Stimulated activated CD8-positive, alpha-beta memory T cell treated with anti-CD3 and anti-CD28 coated beads, Interleukin-4, amount 100 ng/mL, for 4 hours (primary cell): ENCODE measurements around the gene MRPL16.
"Not testable (repeated sequence)": the region's sequence is repeated elsewhere in the genome, so short reads cannot be mapped to it uniquely, and the experiment has no call there.

ENCODE experiments used
- DNase-seq, 2 donors: peaks; one replicate each; pipeline ENCODE4 v3.0.0-alpha.2; 2020; ENCODE audit warnings: low read depth in 2 of 2, low spot score in 1 of 2

The MRPL16 gene

DNA sequence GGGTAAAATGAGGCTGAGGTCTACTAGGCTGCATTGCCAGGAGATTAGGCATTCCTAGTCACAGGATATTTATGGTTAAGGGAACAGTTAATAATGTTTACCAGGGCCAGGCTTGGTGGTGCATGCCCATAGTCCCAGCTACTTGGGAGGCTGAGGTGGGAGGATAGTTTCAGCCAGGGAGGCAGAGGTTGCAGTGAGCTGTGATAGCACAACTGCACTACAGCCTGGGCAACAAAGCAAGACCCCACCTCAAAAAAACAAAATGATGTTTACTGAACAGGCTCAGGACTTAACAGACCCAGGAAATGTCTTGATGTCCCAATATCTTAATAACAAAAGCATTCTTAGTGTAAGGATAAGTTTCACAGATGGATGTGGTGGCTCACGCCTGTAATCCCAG lies 2.8 kb upstream of the MRPL16 start:
- DNase-seq, result no peak

DNA sequence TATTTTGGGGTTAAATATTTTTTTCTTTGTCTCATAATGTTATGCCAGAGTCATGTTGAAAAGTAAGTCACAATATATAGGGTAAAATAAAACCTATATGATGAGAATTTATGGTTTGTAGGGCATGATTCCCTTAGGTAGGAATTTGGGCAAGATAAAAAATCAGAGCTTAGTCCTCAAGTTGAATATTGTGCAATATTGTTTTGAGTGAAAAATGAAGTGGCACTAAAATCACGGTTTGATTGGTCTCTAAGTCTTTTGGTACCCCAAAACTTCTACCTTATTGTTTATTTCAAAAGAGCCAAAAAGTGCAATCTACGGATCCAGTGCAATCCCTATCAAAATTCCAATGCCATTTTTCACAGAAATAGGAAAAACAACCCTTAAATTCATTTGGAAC lies 1.6 kb upstream of the MRPL16 start:
- DNase-seq, result no peak

GRCh38 chr11:59810911-59811259 lies 307 bp upstream of the MRPL16 start:
- no peak for DNase-seq

DNA sequence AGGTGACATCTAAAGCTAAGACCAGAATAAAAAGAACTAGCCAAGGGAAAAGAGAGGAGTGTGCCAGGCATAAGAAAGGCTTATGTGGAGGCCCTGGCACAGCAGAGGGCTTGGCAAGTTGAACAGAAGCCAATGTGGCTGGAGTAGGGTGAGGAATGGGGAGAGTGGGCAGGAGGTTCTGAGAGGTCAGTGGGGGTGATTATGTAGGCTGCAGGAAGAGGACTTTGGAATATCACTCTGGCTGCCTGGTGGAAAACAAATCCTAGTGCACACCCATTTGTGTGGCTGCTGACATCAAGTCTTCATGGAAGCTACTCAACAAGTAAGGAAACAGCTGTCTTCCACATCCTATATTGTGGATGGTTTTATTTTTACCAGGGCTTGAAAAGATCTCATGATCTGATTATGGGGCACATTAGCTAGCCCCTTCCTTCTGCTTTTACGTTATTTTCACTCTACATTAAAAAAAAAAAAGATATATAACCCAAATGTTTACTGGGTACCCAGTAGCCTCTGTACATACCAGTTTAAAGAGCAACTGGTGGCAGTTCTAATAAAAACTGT lies 3.4 kb downstream of the MRPL16 start:
- no peak for DNase-seq

DNA sequence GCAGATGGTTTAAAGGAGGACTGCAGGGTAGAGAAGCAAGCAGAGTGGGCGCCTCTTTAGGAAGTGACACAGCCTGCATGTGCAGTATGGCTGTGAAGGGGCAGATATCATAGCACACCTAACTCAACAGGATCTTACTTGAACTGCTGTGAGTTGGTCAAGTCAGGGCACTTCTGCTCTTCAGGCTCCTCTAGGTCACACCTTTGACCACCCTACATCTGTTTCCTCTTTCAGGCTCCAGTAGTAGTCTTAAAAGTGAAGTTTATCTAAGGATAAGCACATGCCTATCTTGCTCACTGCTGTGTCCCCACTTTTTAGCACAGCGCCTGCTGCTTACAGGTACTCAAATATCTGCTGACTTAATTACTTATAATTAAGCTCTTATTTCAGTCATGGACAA lies 6.5 kb downstream of the MRPL16 start:
- DNase-seq, result no peak

- no peak for DNase-seq
These were observed 7.9 kb downstream of the MRPL16 start for GRCh38 chr11:59802639-59803176.

DNA sequence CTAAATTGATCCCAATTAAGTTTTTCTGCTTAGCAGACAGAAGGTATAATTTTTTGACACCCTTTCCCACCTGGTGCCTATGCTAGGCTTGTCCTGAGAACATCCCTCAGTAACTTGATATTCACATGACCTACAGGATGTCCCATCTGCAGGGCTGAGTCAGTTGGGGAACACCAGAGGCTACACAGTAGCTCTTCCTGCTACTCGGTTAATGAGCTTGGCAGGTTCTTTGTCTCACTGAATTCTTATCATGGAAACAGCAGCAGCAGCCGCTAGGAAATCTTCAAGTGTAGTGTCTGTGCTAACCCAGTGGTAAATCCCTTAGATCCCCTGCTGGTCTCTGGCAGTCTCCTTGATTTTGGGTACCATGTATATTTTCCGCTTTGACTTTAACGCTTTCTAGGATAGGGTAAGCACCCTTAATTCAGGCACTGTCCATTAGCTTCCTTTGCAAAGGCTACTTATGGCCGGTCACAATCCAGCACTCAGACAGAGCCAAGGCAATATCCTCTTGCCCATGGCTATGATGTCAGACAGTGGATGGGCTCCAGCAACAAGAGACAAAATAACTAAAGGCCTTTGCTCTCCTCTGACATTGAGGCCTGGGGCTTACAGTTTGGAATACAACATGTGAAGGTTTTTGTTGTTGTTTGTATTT lies 8.5 kb downstream of the MRPL16 start:
- no peak for DNase-seq

GRCh38 chr11:59801160-59801706 lies 9.3 kb downstream of the MRPL16 start:
- DNase-seq, result no peak

DNA sequence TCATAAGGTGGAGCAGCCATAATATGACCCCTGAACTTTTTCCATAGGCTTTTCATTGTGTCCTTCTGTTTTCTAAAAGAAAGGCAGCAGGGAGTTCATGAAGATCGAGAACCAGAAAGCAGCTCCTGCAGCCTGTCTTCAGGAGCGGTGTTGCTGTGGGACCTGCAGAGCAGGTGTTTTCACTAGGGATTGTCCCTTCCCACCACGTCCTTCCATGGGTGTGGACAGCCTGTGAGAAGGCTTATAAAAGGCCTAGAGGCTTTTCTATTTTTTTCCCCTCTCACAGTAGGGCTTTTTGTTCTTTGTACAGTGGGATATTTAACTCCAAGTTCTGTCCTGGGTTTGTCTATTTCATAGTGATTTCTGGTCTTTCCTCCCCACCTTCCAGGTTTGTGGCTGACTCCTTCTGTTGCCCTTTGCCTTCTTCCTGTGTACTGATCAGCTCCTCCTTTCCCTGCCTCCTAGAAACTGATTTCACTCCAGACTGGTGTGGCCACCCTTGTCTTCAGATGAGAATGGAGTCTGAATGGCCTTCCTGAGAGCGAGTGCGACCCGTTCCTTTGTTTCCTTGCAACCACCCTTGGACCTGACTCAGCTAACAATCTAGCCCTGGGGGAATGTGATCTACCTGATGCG lies 10.1 kb downstream of the MRPL16 start:
- no peak for DNase-seq

GRCh38 chr11:59794417-59794816 lies 16.2 kb downstream of the MRPL16 start:
- DNase-seq, result no peak

GRCh38 chr11:59792507-59792906 lies 18.1 kb downstream of the MRPL16 start:
- DNase-seq, result no peak

GRCh38 chr11:59791639-59792038 lies 18.9 kb downstream of the MRPL16 start:
- DNase-seq, result no peak

DNA sequence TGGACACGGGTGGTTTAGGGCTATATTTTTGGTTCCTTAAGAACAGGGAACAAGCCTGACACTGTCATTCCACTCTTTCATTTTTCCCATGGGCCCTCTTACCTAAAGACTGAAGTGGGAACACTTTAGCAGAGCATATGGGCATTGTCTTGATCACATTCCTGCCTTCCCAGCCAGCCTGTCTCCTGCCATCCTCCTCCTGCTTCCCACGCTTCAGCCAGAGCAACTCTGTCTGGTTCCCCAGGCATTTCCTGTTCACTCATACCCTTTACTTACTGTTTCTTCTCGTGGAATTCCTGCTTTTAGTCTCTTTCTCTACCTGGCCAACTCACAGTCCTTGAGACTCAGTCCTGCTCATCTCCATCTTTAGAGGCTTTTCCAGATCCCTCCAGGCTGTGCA lies 22.8 kb downstream of the MRPL16 start:
- no peak for DNase-seq

- no peak for DNase-seq
These were observed 23.4 kb downstream of the MRPL16 start for GRCh38 chr11:59787255-59787588.

DNA sequence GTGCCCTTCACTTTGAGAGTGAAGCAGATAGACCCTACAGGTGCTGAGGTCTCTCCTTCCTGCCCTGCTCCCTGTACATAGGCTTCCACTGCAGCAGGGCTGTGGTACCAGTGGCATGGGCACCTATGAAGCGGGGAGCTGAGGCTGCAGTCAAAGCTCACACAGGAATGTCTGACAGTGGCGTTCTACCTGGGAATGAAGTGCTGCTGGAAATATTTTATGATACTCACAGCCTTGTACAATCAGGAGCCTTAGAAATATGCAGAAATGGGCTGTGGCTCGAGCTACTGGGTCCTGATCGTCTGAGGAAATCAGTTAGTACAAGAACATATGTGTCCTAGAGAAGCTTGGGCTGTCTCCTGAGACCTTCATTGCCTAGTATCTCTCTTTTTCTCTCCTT lies 24.8 kb downstream of the MRPL16 start:
- no peak for DNase-seq

DNA sequence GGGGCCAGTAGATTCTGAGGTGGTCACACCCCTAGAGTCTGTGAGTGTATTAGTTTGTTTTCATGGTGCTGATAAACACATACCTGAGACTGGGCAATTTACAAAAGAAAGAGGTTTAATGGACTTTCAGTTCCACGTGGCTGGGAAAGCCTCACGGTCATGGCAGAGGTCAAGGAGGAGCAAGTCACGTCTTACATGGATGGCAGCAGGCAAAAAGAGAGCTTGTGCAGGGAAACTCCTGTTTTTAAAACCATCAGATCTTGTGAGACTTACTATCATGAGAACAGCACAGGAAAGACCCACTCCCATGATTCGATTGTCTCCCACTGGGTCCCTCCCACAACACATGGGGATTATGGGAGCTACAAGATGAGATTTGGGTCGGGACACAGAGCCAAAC lies 26.1 kb downstream of the MRPL16 start:
- not testable (repeated sequence) for DNase-seq

GRCh38 chr11:59783632-59784090 lies 26.9 kb downstream of the MRPL16 start:
- DNase-seq, result no peak

- DNase-seq, result no peak
These were observed 28.5 kb downstream of the MRPL16 start for GRCh38 chr11:59782080-59782479.

DNA sequence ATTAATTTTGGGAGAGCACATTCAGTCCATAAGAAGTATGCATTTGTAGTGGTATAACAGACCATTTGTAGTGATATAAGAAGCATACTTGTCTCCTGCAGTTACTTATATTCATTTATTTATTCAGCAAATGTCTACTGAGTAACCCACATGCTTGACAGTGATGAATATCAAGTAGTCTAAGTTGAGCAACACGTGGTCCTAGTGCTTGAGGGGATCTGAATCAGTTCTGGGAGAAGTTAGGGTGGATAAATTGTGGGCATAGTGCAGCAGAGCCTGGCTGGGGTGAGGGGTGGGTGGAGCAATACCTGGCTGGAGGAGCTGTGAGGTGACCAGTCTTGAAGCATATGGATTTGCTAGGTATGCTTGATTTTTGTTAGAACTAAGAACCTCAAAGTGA lies 31.1 kb downstream of the MRPL16 start:
- no peak for DNase-seq

GRCh38 chr11:59778122-59778521 lies 32.5 kb downstream of the MRPL16 start:
- DNase-seq, result no peak

- no peak for DNase-seq
These were observed 33.5 kb downstream of the MRPL16 start for GRCh38 chr11:59777104-59777503.
